B cell (primary cell): Measurements from ENCODE around the gene FGFR2. TPM values are rescaled to one million over a fixed set of nuclear protein-coding genes. Genes with fewer than 3 reads are reported as not detected.

Experiments used
- ATAC-seq: fragments of 200-7000 bp; cut with Tn5 transposase; one replicate; pipeline ENCODE4 v1.10.0; 2021; ENCODE audit warnings: low read depth, mild to moderate bottlenecking, moderate number of reproducible peaks, moderate library complexity
- CTCF ChIA-PET: fragments of 350-600 bp; sonication (Branson Sonifier 250); formaldehyde crosslinking; loops from one replicate; lab custom pipeline; 2021; ENCODE audit warnings: antibody characterized with exemption, inconsistent platforms; lab: Charles Lee
- POLR2A ChIA-PET: fragments of 350-600 bp; sonication (Branson Sonifier 250); formaldehyde crosslinking; loops from one replicate; lab custom pipeline; 2021; ENCODE audit warnings: antibody characterized with exemption; lab: Charles Lee
- DNase-seq: peaks from one replicate; pipeline ENCODE4 v3.0.0; 2013
- H2AFZ ChIP-seq: 2 replicates; pipeline ENCODE4 v1.6.1; 2012; ENCODE audit warnings: mild to moderate bottlenecking, low read depth, low read length; ENCODE audit not compliant: insufficient read depth, poor library complexity, severe bottlenecking
- H3K27ac ChIP-seq, 2 donors: 1 replicate in 1 of 2; 2 replicates in 1 of 2; pipeline ENCODE4 v1.5.1; 2012 to 2013; ENCODE audit warnings: low read length in 2 of 2, mild to moderate bottlenecking in 2 of 2, moderate library complexity in 1 of 2
- H3K27me3 ChIP-seq, 4 experiments: fragments of 200-600 bp in 1 of 4; sonication (generic) in 1 of 4; replicated peaks in 1 of 4; 1 replicate in 2 of 4; 2 replicates in 2 of 4; pipeline versions ENCODE4 v1.6.1 to v1.7.0; 2013 to 2016; ENCODE audit warnings: low read length in 3 of 4, mild to moderate bottlenecking in 2 of 4, mixed read lengths in 1 of 4, moderate library complexity in 1 of 4; ENCODE audit not compliant: insufficient read depth in 4 of 4, control insufficient read depth in 3 of 4; ENCODE audit errors: control extremely low read depth in 1 of 4
- H3K36me3 ChIP-seq, 2 experiments: replicated peaks in 1 of 2; 1 replicate in 1 of 2; 2 replicates in 1 of 2; pipeline versions ENCODE4 v1.6.1 to v1.7.1; 2013; ENCODE audit warnings: low read length in 1 of 2; ENCODE audit not compliant: insufficient read depth in 2 of 2, control insufficient read depth in 1 of 2; ENCODE audit errors: control extremely low read depth in 1 of 2, extremely low read depth in 1 of 2
- H3K4me1 ChIP-seq, 2 donors: fragments of 200-600 bp in 1 of 2; sonication (generic) in 1 of 2; 1 replicate in 1 of 2; 2 replicates in 1 of 2; pipeline versions ENCODE4 v1.5.1 to v1.6.1; 2013 to 2017; ENCODE audit warnings: low read length in 2 of 2; ENCODE audit not compliant: control insufficient read depth in 2 of 2, insufficient read depth in 2 of 2
- H3K4me2 ChIP-seq: replicated peaks from 2 replicates; pipeline ENCODE3; 2012; ENCODE audit warnings: mild to moderate bottlenecking, low read depth, low read length; ENCODE audit not compliant: poor library complexity, severe bottlenecking
- H3K4me3 ChIP-seq, 5 experiments: fragments of 200-600 bp in 1 of 5; sonication (generic) in 1 of 5; 1 replicate in 3 of 5; 2 replicates in 2 of 5; pipeline versions ENCODE4 v1.5.1 to v1.7.0; 2011 to 2016; ENCODE audit warnings: low read length in 4 of 5, mild to moderate bottlenecking in 4 of 5, low read depth in 2 of 5, control low read depth in 1 of 5, moderate library complexity in 1 of 5; ENCODE audit not compliant: insufficient read depth in 1 of 5; ENCODE audit errors: control extremely low read depth in 1 of 5, extremely low read depth in 1 of 5
- H3K79me2 ChIP-seq: fragments of 200-600 bp; sonication (generic); one replicate; pipeline ENCODE4 v1.6.0; 2016; ENCODE audit warnings: low read length; ENCODE audit not compliant: control insufficient read depth, insufficient read depth
- H3K9ac ChIP-seq: fragments of 200-600 bp; sonication (generic); 2 replicates; pipeline ENCODE4 v1.6.1; 2017; ENCODE audit warnings: mild to moderate bottlenecking, low read length, moderate library complexity
- H3K9me3 ChIP-seq, 3 donors: one replicate each; pipeline versions ENCODE4 v1.6.1 to v1.7.1; 2013; ENCODE audit warnings: low read length in 2 of 3; ENCODE audit not compliant: control insufficient read depth in 2 of 3, insufficient read depth in 1 of 3; ENCODE audit errors: control extremely low read depth in 1 of 3
- H4K20me1 ChIP-seq: 2 replicates; pipeline ENCODE4 v1.6.0; 2012; ENCODE audit warnings: mild to moderate bottlenecking, low read length; ENCODE audit not compliant: insufficient read depth, control insufficient read depth, poor library complexity, severe bottlenecking
- H3K27ac Mint-ChIP-seq: one replicate; pipeline ENCODE4 v1.8.0; 2021; ENCODE audit warnings: mixed read lengths
- H3K27me3 Mint-ChIP-seq: one replicate; pipeline ENCODE4 v1.8.0; 2021; ENCODE audit warnings: mixed read lengths
- H3K4me1 Mint-ChIP-seq: one replicate; pipeline ENCODE4 v1.8.0; 2021; ENCODE audit warnings: mixed read lengths
- H3K4me3 Mint-ChIP-seq: one replicate; pipeline ENCODE4 v1.8.0; 2021; ENCODE audit warnings: mixed read lengths
- H3K9me3 Mint-ChIP-seq: one replicate; pipeline ENCODE4 v1.8.0; 2022; ENCODE audit warnings: mixed read lengths; ENCODE audit not compliant: insufficient read depth
- EZH2 ChIP-seq: IDR thresholded peaks from 2 replicates; pipeline ENCODE4 v1.6.1; 2012; ENCODE audit warnings: borderline replicate concordance, low read depth, mild to moderate bottlenecking, moderate library complexity, low read length; ENCODE audit not compliant: insufficient read depth, poor library complexity, severe bottlenecking
- WGBS: methylation state at CpG from one replicate; pipeline ENCODE4 v1.1.5; 2013; ENCODE audit warnings: missing lambda C conversion rate; ENCODE audit not compliant: insufficient coverage; 5-methylcytosine and 5-hydroxymethylcytosine counted together
- intact Hi-C: fragments of 100-400 bp; cut with micrococcal nuclease; formaldehyde crosslinking; loops from one replicate; pipeline ENCODE4 v1.10.0; 2022
- polyA plus RNA-seq: library from polyadenylated mRNA; depleted of rRNA; stranded (reverse); fragments of >200 nt; gene quantifications from 2 replicates; pipeline ENCODE4 v1.2.3, GENCODE V29; 2012
- total RNA-seq, 2 donors: library from RNA; stranded (reverse); fragments of 120-200 nt in 1 of 2; gene quantifications; 1 replicate in 1 of 2; 2 replicates in 1 of 2; pipeline versions ENCODE4 v1.2.3 to v1.2.4, GENCODE V29; 2013 to 2022
- TF ChIP-seq, protein P1 (sequence below): fragments of 200-600 bp; IDR thresholded peaks from one replicate; pipeline ENCODE4 v1.8.0; 2022; ENCODE audit warnings: antibody characterized with exemption, mild to moderate bottlenecking

FGFR2 gene
- total and polyA plus RNA-seq, 2 donors (not counting 1 experiment from before 2014, with no cell fraction given): not detected

GRCh38 chr10:121449482-121449924 is 148.7 kb downstream of the FGFR2 start:
- no peak overlapping the region for H3K4me3 Mint-ChIP-seq
- WGBS: 77% methylated on average over 3 of the region's 4 CpGs

GRCh38 chr10:121448766-121449421 is 149.3 kb downstream of the FGFR2 start:
- no peaks in the 10 kb centered on the region for H3K36me3 ChIP-seq
- ChIA-PET CTCF (interaction anchor here (0.6 kb wide), 1 partner anchor 123 kb away, joined by 3 read pairs; no protein-coding TSS in a partner anchor), POLR2A (no interaction called here)
- H3K79me2 ChIP-seq: no peaks in the 10 kb centered on the region
- H3K9me3 ChIP-seq: no peaks in the 10 kb centered on the region
- Mint-ChIP-seq H3K4me3 (no peak overlapping the region), H3K9me3 (no peaks in the 10 kb centered on the region), H3K4me1 (no peaks in the 10 kb centered on the region), H3K27ac (no peak overlapping the region), H3K27me3 (no peaks in the 10 kb centered on the region)
- no peak overlapping the region for H3K4me2 ChIP-seq
- TF ChIP-seq EZH2: no peak
- TF ChIP-seq, protein P1, sequence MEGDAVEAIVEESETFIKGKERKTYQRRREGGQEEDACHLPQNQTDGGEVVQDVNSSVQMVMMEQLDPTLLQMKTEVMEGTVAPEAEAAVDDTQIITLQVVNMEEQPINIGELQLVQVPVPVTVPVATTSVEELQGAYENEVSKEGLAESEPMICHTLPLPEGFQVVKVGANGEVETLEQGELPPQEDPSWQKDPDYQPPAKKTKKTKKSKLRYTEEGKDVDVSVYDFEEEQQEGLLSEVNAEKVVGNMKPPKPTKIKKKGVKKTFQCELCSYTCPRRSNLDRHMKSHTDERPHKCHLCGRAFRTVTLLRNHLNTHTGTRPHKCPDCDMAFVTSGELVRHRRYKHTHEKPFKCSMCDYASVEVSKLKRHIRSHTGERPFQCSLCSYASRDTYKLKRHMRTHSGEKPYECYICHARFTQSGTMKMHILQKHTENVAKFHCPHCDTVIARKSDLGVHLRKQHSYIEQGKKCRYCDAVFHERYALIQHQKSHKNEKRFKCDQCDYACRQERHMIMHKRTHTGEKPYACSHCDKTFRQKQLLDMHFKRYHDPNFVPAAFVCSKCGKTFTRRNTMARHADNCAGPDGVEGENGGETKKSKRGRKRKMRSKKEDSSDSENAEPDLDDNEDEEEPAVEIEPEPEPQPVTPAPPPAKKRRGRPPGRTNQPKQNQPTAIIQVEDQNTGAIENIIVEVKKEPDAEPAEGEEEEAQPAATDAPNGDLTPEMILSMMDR: no peak
- H3K9ac ChIP-seq: no peak overlapping the region
- no peaks in the 10 kb centered on the region for H3K4me1 ChIP-seq
- ATAC-seq: no peak
- no peak overlapping the region for H3K4me3 ChIP-seq
- no peak for DNase-seq
- H3K27me3 ChIP-seq: no peaks in the 10 kb centered on the region
- H3K27ac ChIP-seq: no peak overlapping the region
- no peaks in the 10 kb centered on the region for H4K20me1 ChIP-seq
- intact Hi-C loops: no loop called here
- no peak overlapping the region for H2AFZ ChIP-seq
- 85% methylated on average over 2 of the region's 5 CpGs for WGBS

More at GRCh38 chr10:121449482-121449924, 148.7 kb downstream of the FGFR2 start:
- no peak overlapping the region for H3K9ac ChIP-seq
- DNase-seq (no peak), ATAC-seq (no peak)
- H4K20me1 ChIP-seq: no peaks in the 10 kb centered on the region
- ChIA-PET CTCF (interaction anchor here (0.6 kb wide), 1 partner anchor 122 kb away, joined by 3 read pairs; no protein-coding TSS in a partner anchor), POLR2A (no interaction called here)
- Mint-ChIP-seq H3K27me3 (no peaks in the 10 kb centered on the region), H3K9me3 (no peaks in the 10 kb centered on the region), H3K4me1 (no peaks in the 10 kb centered on the region), H3K27ac (no peak overlapping the region)
- H3K4me1 ChIP-seq: no peaks in the 10 kb centered on the region
- H3K4me2 ChIP-seq: no peak overlapping the region
- H3K4me3 ChIP-seq: no peak overlapping the region
- no peak overlapping the region for H2AFZ ChIP-seq
- H3K27me3 ChIP-seq: no peaks in the 10 kb centered on the region
- no peaks in the 10 kb centered on the region for H3K36me3 ChIP-seq
- intact Hi-C loops: no loop called here
- no peak for TF ChIP-seq EZH2
- TF ChIP-seq, protein P1: no peak
- no peak overlapping the region for H3K27ac ChIP-seq
- H3K79me2 ChIP-seq: no peaks in the 10 kb centered on the region
- no peaks in the 10 kb centered on the region for H3K9me3 ChIP-seq
